ENCODE data around the gene RTTN. TPM values are rescaled to one million over a fixed set of nuclear protein-coding genes. Genes with fewer than 3 reads are reported as not detected.

Gene RTTN
- total and polyA plus RNA-seq, 2 donors (not counting 3 experiments of a cell fraction or from before 2014, with no cell fraction given): 3.1 to 17.4 TPM

- Histone ChIP-seq H3K9me1 (replicated peaks; ENCODE audit: control insufficient read depth, extremely low read depth, insufficient read depth, low read length) (no peaks in the 10 kb centered on the region), H3K27me3 (ENCODE audit: control insufficient read depth in 2 of 2, insufficient read depth in 2 of 2, low read length in 2 of 2) (peaks cover 14 to 21% of the 10 kb centered on the region in 2 experiments), H3K79me2 (ENCODE audit: control insufficient read depth, insufficient read depth, low read length) (no peaks in the 10 kb centered on the region), H3K9ac (replicated peaks; ENCODE audit: extremely low read depth, insufficient read depth, low read length) (no peak overlapping the region), H3K9me3 (replicated peaks; ENCODE audit: control insufficient read depth, insufficient read depth, low read length) (no peaks in the 10 kb centered on the region), H3K4me2 (ENCODE audit: insufficient read depth, low read length) (no peak overlapping the region), H2AFZ (ENCODE audit: low read depth, low read length) (no peak overlapping the region), H3K36me3 (ENCODE audit: control insufficient read depth in 2 of 2, extremely low read depth in 1 of 2, insufficient read depth in 2 of 2, low read length in 2 of 2) (no peaks in the 10 kb centered on the region), H3K4me1 (ENCODE audit: control insufficient read depth, extremely low read depth, insufficient read depth, low read length) (no peaks in the 10 kb centered on the region), H3K4me3 (replicated peaks in 1 of 3; ENCODE audit: insufficient read depth in 1 of 3, low read depth in 1 of 3, low read length in 3 of 3) (no peak overlapping the region), H3K27ac (ENCODE audit: insufficient read depth, low read depth, low read length) (no peak overlapping the region), H4K20me1 (replicated peaks; ENCODE audit: control insufficient read depth, extremely low read depth, insufficient read depth, low read length) (no peaks in the 10 kb centered on the region)
- BruUV-seq (replicated peaks): no TSS peak
- no peak for TF ChIP-seq POLR2AphosphoS5 (IDR thresholded peaks at IDR 0.05; ENCODE audit: insufficient read depth, low read depth, low read length)
- no peak for TF ChIP-seq CTCF (IDR thresholded peaks at IDR 0.05; ENCODE audit: extremely low read depth in 1 of 2, insufficient read depth in 1 of 2, low read depth in 1 of 2, low read length in 2 of 2)
- no peak for TF ChIP-seq GATA2 (IDR thresholded peaks at IDR 0.05; ENCODE audit: insufficient read depth, insufficient read length, low read depth, low read length)
- no peak for TF ChIP-seq EZH2 (IDR thresholded peaks at IDR 0.05; ENCODE audit: borderline replicate concordance, low read depth, low read length, severe bottlenecking)
- TF ChIP-seq FOS (IDR thresholded peaks at IDR 0.05; ENCODE audit: borderline replicate concordance, insufficient read depth, low read length): no peak
- TF ChIP-seq MYC (IDR thresholded peaks at IDR 0.05; ENCODE audit: low read depth, low read length): no peak
- no peak for TF ChIP-seq JUN (IDR thresholded peaks at IDR 0.05; ENCODE audit: borderline replicate concordance, insufficient read depth, insufficient read length, low read depth)
- no peak for TF ChIP-seq POLR2A (IDR thresholded peaks at IDR 0.05; ENCODE audit: low read depth, low read length)
- TF ChIP-seq MAX (IDR thresholded peaks at IDR 0.05; ENCODE audit: insufficient read depth, insufficient read length): no peak
- ChIA-PET POLR2A (no interaction called here), CTCF (no interaction called here)
- FAIRE-seq: peak; percentile 46
- intact Hi-C loops (cut with micrococcal nuclease): no loop called here
- dilution Hi-C loops (cut with MboI; ENCODE audit: extremely low pct_ligation_motif_present, low sequenced_read_pairs): no loop called here
- DNase-seq (ENCODE audit: low read depth, low spot score): no peak
Measured at GRCh38 chr18:70219688-70220087, 14.2 kb upstream of the RTTN start.
